Liver (tissue), 9 donors: ENCODE measurements around the gene DGKB. TPM values are rescaled to one million over a fixed set of nuclear protein-coding genes. Genes with fewer than 3 reads are reported as not detected.

Source experiments
- DNase-seq: peaks from one replicate; pipeline ENCODE4 v3.0.0-alpha.2; 2017; ENCODE audit warnings: low spot score
- H3K27ac ChIP-seq, 2 donors: one replicate each; pipeline ENCODE4 v1.7.0; 2013; ENCODE audit warnings: inconsistent platforms in 2 of 2, low read length in 2 of 2, control low read depth in 1 of 2, low read depth in 1 of 2, mild to moderate bottlenecking in 1 of 2
- H3K27me3 ChIP-seq, 4 donors: one replicate each; pipeline versions ENCODE4 v1.6.1 to v1.7.0; 2013; ENCODE audit warnings: low read length in 3 of 4, inconsistent platforms in 1 of 4, mild to moderate bottlenecking in 1 of 4, moderate library complexity in 1 of 4; ENCODE audit not compliant: control insufficient read depth in 4 of 4, insufficient read depth in 4 of 4
- H3K36me3 ChIP-seq, 4 donors: one replicate each; pipeline versions ENCODE4 v1.6.1 to v1.7.0; 2013; ENCODE audit warnings: low read length in 3 of 4, mild to moderate bottlenecking in 3 of 4, low read depth in 1 of 4, moderate library complexity in 1 of 4; ENCODE audit not compliant: control insufficient read depth in 4 of 4, insufficient read depth in 3 of 4
- H3K4me1 ChIP-seq, 4 donors: one replicate each; pipeline versions ENCODE4 v1.6.1 to v1.7.0; 2013; ENCODE audit warnings: low read length in 3 of 4, mild to moderate bottlenecking in 3 of 4, moderate library complexity in 1 of 4; ENCODE audit not compliant: control insufficient read depth in 4 of 4, insufficient read depth in 4 of 4
- H3K4me3 ChIP-seq, 3 donors: one replicate each; pipeline versions ENCODE4 v1.6.1 to v1.7.0; 2013; ENCODE audit warnings: low read length in 3 of 3, control low read depth in 1 of 3, low read depth in 1 of 3, mild to moderate bottlenecking in 1 of 3
- H3K9ac ChIP-seq, 2 donors: one replicate each; pipeline ENCODE4 v1.7.0; 2013; ENCODE audit warnings: low read length in 2 of 2, mild to moderate bottlenecking in 2 of 2, moderate library complexity in 2 of 2, control low read depth in 1 of 2, low read depth in 1 of 2
- H3K9me3 ChIP-seq, 4 donors: one replicate each; pipeline versions ENCODE4 v1.6.1 to v1.7.0; 2013; ENCODE audit warnings: low read length in 3 of 4; ENCODE audit not compliant: control insufficient read depth in 4 of 4
- ATF3 ChIP-seq: IDR thresholded peaks from 2 replicates; pipeline ENCODE4 v1.6.1; 2016; ENCODE audit warnings: antibody characterized with exemption
- CTCF ChIP-seq: fragments of 150-350 bp; IDR thresholded peaks from 2 replicates; pipeline ENCODE4 v1.5.1; 2017; ENCODE audit warnings: improper control_type of control experiment, low read depth, low read length; ENCODE audit not compliant: missing input control
- EGR1 ChIP-seq, 2 donors: IDR thresholded peaks; 2 replicates each; pipeline ENCODE4 v1.6.1; 2016 to 2018; ENCODE audit warnings: antibody characterized with exemption in 2 of 2, low read depth in 2 of 2
- FOXA1 ChIP-seq: IDR thresholded peaks from 2 replicates; pipeline ENCODE4 v1.6.1; 2016; ENCODE audit warnings: antibody characterized with exemption
- FOXA2 ChIP-seq: IDR thresholded peaks from 2 replicates; pipeline ENCODE4 v1.6.1; 2016; ENCODE audit warnings: antibody characterized with exemption
- GABPA ChIP-seq, 2 donors: IDR thresholded peaks in 1 of 2; conservative IDR thresholded peaks in 1 of 2; 2 replicates each; pipeline ENCODE4 v1.6.1; 2016; ENCODE audit warnings: antibody characterized with exemption in 2 of 2, mild to moderate bottlenecking in 1 of 2, moderate library complexity in 1 of 2
- HNF4A ChIP-seq, 2 donors: conservative IDR thresholded peaks; 2 replicates each; pipeline ENCODE4 v1.6.1; 2016; ENCODE audit warnings: antibody characterized with exemption in 2 of 2, mild to moderate bottlenecking in 2 of 2
- JUND ChIP-seq, 2 donors: IDR thresholded peaks; 2 replicates each; pipeline ENCODE4 v1.6.1; 2016; ENCODE audit warnings: antibody characterized with exemption in 2 of 2
- MAX ChIP-seq: IDR thresholded peaks from 2 replicates; pipeline ENCODE4 v1.6.1; 2016; ENCODE audit warnings: antibody characterized with exemption
- NR2F2 ChIP-seq: IDR thresholded peaks from 2 replicates; pipeline ENCODE4 v1.6.1; 2016; ENCODE audit warnings: antibody characterized with exemption
- RAD21 ChIP-seq, 2 donors: IDR thresholded peaks; 2 replicates each; pipeline ENCODE4 v1.6.1; 2016; ENCODE audit warnings: antibody characterized with exemption in 2 of 2, mild to moderate bottlenecking in 2 of 2
- SP1 ChIP-seq: IDR thresholded peaks from 2 replicates; pipeline ENCODE4 v1.6.1; 2018; ENCODE audit warnings: antibody characterized with exemption, mild to moderate bottlenecking
- TAF1 ChIP-seq: conservative IDR thresholded peaks from 2 replicates; pipeline ENCODE4 v1.6.1; 2016; ENCODE audit warnings: antibody characterized with exemption, mild to moderate bottlenecking
- YY1 ChIP-seq: IDR thresholded peaks from 2 replicates; pipeline ENCODE4 v1.6.1; 2016; ENCODE audit warnings: antibody characterized with exemption, mild to moderate bottlenecking
- ZBTB33 ChIP-seq: IDR thresholded peaks from 2 replicates; pipeline ENCODE4 v1.6.1; 2016; ENCODE audit warnings: antibody characterized with exemption
- WGBS: extraction: QIAGEN DNeasy Blood & Tissue Kit; methylation state at CpG from one replicate; pipeline ENCODE4 v1.1.7; 2013; 5-methylcytosine and 5-hydroxymethylcytosine counted together
- polyA plus RNA-seq, 2 donors: library from polyadenylated mRNA; stranded (reverse) in 1 of 2; unstranded in 1 of 2; fragments of 200-250 nt in 1 of 2; fragments of >200 nt in 1 of 2; fragmentation: Nextera tagmentation in 1 of 2; extraction: Ambion mirVana in 1 of 2; gene quantifications; one replicate each; pipeline versions ENCODE4 v1.2.1 to v1.2.3, GENCODE V29; 2013 to 2015
- total RNA-seq, 2 donors: library from RNA; depleted of rRNA; stranded (reverse); fragments of >200 nt; gene quantifications; one replicate each; pipeline ENCODE4 v1.2.3, GENCODE V29; 2014
- donor health status: healthy.
- donor health status: healthy.
- donor health status: healthy.
- donor health status: healthy.
- donor health status: healthy.

The DGKB gene
- total and polyA plus RNA-seq, 4 donors, result 0.09 to 0.42 TPM; not detected in 2

- DNase-seq, result no peak
- WGBS, result 52% methylated on average over 3 of the region's 3 CpGs
- H3K9ac ChIP-seq, result no peak overlapping the region
- H3K36me3 ChIP-seq, result no peaks in the 10 kb centered on the region
- H3K27me3 ChIP-seq, result no peaks in the 10 kb centered on the region
- H3K9me3 ChIP-seq, result no peaks in the 10 kb centered on the region
- H3K4me1 ChIP-seq, result no peaks in the 10 kb centered on the region
- TF ChIP-seq SP1, result no peak
- TF ChIP-seq ATF3, result no peak
- no peak for TF ChIP-seq GABPA (IDR thresholded peaks at IDR 0.05 in 1 of 2, conservative IDR thresholded peaks at IDR 0.05 in 1 of 2)
- TF ChIP-seq FOXA1, result no peak
- TF ChIP-seq MAX, result no peak
- TF ChIP-seq FOXA2, result no peak
- TF ChIP-seq ZBTB33, result no peak
- no peak for TF ChIP-seq NR2F2
- no peak for TF ChIP-seq HNF4A (conservative IDR thresholded peaks at IDR 0.05)
- no peak for TF ChIP-seq YY1
- TF ChIP-seq EGR1 (IDR thresholded peaks at IDR 0.05; ENCODE audit: low read depth in 2 of 2), result no peak
- no peak overlapping the region for H3K27ac ChIP-seq
- H3K4me3 ChIP-seq, result no peak overlapping the region
These were observed 44.1 kb downstream of the DGKB start for GRCh38 chr7:14858410-14858809.

GRCh38 chr7:14855033-14855794 is 47.3 kb downstream of the DGKB start:
- whole genome bisulfite sequencing, result 28% methylated on average over 1 of the region's 1 CpG
- no peak overlapping the region for H3K27ac ChIP-seq
- no peak overlapping the region for H3K4me3 ChIP-seq
- H3K4me1 ChIP-seq, result no peaks in the 10 kb centered on the region
- no peak overlapping the region for H3K9ac ChIP-seq
- H3K36me3 ChIP-seq, result no peaks in the 10 kb centered on the region
- H3K27me3 ChIP-seq, result no peaks in the 10 kb centered on the region
- no peak for TF ChIP-seq EGR1 (IDR thresholded peaks at IDR 0.05; ENCODE audit: low read depth in 2 of 2)
- no peak for TF ChIP-seq GABPA (IDR thresholded peaks at IDR 0.05 in 1 of 2, conservative IDR thresholded peaks at IDR 0.05 in 1 of 2)
- TF ChIP-seq CTCF, result no peak
- no peak for TF ChIP-seq SP1
- no peak for TF ChIP-seq ATF3
- TF ChIP-seq RAD21 (IDR thresholded peaks at IDR 0.05), result no peak
- no peak for TF ChIP-seq FOXA1
- no peak for TF ChIP-seq TAF1
- no peak for TF ChIP-seq HNF4A (conservative IDR thresholded peaks at IDR 0.05)
- TF ChIP-seq JUND (IDR thresholded peaks at IDR 0.05), result no peak
- no peak for TF ChIP-seq NR2F2
- no peaks in the 10 kb centered on the region for H3K9me3 ChIP-seq
- no peak for DNase-seq
